GM18519 (cell line): ENCODE data around the gene TMEM63A.
A peak's percentile ranks its signal among the peaks of the same experiment; 100 is the strongest.
"Not testable (repeated sequence)": the region's sequence is repeated elsewhere in the genome, so short reads cannot be mapped to it uniquely, and the experiment has no call there.

Experiments used
- ATAC-seq: cut with Tn5 transposase; IDR thresholded peaks from one replicate; pipeline ENCODE4 v1.9.1; 2021; ENCODE audit warnings: mild to moderate bottlenecking, moderate library complexity; ENCODE audit not compliant: unreplicated experiment, low FRiP score

TMEM63A gene

GRCh38 chr1:225823811-225824261 is 58.3 kb downstream of the TMEM63A start:
- ATAC-seq: no peak

- ATAC-seq: no peak
Observed at GRCh38 chr1:225822655-225823403, 59.4 kb downstream of the TMEM63A start.

GRCh38 chr1:225820522-225821120 is 61.6 kb downstream of the TMEM63A start:
- ATAC-seq: no peak

GRCh38 chr1:225819346-225820192 is 62.6 kb downstream of the TMEM63A start:
- no peak for ATAC-seq

GRCh38 chr1:225818229-225818628 is 64.0 kb downstream of the TMEM63A start:
- no peak for ATAC-seq

GRCh38 chr1:225817611-225818061 is 64.5 kb downstream of the TMEM63A start:
- ATAC-seq: no peak

GRCh38 chr1:225816643-225817538 is 65.3 kb downstream of the TMEM63A start:
- ATAC-seq: no peak

- no peak for ATAC-seq
Observed at GRCh38 chr1:225815526-225816178, 66.5 kb downstream of the TMEM63A start.

GRCh38 chr1:225815090-225815489 is 67.1 kb downstream of the TMEM63A start:
- not testable (repeated sequence) for ATAC-seq

GRCh38 chr1:225814381-225814780 is 67.8 kb downstream of the TMEM63A start:
- no peak for ATAC-seq

GRCh38 chr1:225813214-225813964 is 68.8 kb downstream of the TMEM63A start:
- ATAC-seq: no peak

- ATAC-seq: no peak
Observed at GRCh38 chr1:225812488-225813213, 69.5 kb downstream of the TMEM63A start.

GRCh38 chr1:225811622-225812487 is 70.3 kb downstream of the TMEM63A start:
- no peak for ATAC-seq

- not testable (repeated sequence) for ATAC-seq
Observed at GRCh38 chr1:225810579-225811538, 71.3 kb downstream of the TMEM63A start.

GRCh38 chr1:225809842-225810578 is 72.2 kb downstream of the TMEM63A start, which contains the start of gene EPHX1:
Gene EPHX1, plus strand, starts transcription at chr1:225810124. Its CDS starts 18,606 bp downstream, at chr1:225828730.
- peak; percentile 92 for ATAC-seq
